Measurements from ENCODE around the gene OPHN1. TPM values are rescaled to one million over a fixed set of nuclear protein-coding genes. Genes with fewer than 3 reads are reported as not detected.

Gene OPHN1
- total RNA-seq, 4 donors from 2014 or later, result 4.9 to 20.1 (median 8.1) TPM

DNA sequence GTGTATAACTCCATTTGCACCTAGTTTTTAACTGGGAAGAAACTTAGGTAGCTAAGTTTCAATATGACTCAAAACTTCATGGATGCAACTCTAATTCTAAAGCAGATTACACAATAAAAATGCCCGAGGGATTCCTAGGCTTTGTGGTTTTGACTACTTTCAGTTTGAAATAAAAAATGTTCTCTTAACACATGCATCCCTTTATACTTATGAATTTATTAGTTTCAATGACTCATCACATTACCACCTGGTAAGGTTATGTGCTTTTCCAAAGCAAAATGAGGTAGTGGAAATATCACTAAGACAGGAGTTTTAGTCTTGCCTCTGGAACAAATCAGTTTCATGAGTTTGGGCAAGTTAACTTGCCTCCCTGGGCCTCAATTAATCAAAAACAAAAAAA is 125.5 kb downstream of the OPHN1 start:
- intact Hi-C loops (cut with DNase I; ENCODE audit: low total_unique reads), result no loop called here
- WGBS, 2 donors, result 12 to 46% methylated on average over 1 of the region's 1 CpG
- TF ChIP-seq, protein P1, sequence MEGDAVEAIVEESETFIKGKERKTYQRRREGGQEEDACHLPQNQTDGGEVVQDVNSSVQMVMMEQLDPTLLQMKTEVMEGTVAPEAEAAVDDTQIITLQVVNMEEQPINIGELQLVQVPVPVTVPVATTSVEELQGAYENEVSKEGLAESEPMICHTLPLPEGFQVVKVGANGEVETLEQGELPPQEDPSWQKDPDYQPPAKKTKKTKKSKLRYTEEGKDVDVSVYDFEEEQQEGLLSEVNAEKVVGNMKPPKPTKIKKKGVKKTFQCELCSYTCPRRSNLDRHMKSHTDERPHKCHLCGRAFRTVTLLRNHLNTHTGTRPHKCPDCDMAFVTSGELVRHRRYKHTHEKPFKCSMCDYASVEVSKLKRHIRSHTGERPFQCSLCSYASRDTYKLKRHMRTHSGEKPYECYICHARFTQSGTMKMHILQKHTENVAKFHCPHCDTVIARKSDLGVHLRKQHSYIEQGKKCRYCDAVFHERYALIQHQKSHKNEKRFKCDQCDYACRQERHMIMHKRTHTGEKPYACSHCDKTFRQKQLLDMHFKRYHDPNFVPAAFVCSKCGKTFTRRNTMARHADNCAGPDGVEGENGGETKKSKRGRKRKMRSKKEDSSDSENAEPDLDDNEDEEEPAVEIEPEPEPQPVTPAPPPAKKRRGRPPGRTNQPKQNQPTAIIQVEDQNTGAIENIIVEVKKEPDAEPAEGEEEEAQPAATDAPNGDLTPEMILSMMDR (IDR thresholded peaks at IDR 0.05), result no peak
- TF ChIP-seq POLR2A (IDR thresholded peaks at IDR 0.05), result no peak
- no peak overlapping the region for H3K4me3 ChIP-seq (ENCODE audit: low read depth, poor library complexity, severe bottlenecking)
- DNase-seq (ENCODE audit: low spot score in 2 of 2), result no peak

DNA sequence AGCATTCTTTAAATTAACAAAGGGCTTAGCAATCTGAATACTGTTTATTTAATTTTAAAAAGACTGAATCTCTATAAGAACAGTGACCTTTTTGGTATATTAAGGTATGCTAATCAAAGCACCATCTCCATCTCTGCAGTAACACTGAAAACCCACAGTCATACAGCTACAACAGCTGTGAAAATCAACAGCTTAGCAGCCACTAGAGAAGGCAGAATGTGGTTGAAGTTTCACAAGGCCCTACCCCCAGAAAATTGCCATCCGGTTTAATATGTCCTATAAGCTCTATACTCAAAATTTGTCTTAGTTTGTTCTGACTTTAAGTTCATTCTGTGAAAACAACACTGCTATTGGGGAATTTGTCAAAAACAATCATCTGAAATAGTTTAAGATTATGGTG is 128.7 kb downstream of the OPHN1 start:
- H3K4me3 ChIP-seq (ENCODE audit: low read depth, poor library complexity, severe bottlenecking), result no peak overlapping the region
- WGBS, 2 donors, result 95 to 97% methylated on average over 1 of the region's 1 CpG
- no peak for DNase-seq (ENCODE audit: low spot score in 2 of 2)
- intact Hi-C loops (cut with DNase I; ENCODE audit: low total_unique reads), result no loop called here
- TF ChIP-seq POLR2A (IDR thresholded peaks at IDR 0.05), result no peak
- TF ChIP-seq, protein P1 (IDR thresholded peaks at IDR 0.05), result no peak

DNA sequence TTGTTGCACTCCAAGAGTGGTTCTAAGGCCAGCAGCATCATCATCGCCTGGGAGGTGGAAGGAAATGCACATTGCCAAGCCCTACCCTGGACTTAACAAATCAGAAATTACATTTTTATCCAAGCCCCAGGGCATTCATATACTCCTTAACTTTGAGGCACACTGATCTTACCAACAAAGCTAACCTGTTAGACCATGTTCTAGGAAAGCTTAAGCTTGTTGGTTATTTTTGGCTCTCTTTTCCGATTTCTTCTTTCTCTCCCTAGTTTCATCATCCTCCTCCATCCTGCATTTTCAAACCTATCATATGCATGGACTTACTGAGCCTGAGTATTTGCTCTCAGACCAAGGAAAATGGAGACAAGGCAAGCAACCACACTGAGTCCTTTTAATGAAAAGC is 133.4 kb downstream of the OPHN1 start:
- no peak for TF ChIP-seq POLR2A (IDR thresholded peaks at IDR 0.05)
- TF ChIP-seq, protein P1 (IDR thresholded peaks at IDR 0.05), result no peak

DNA sequence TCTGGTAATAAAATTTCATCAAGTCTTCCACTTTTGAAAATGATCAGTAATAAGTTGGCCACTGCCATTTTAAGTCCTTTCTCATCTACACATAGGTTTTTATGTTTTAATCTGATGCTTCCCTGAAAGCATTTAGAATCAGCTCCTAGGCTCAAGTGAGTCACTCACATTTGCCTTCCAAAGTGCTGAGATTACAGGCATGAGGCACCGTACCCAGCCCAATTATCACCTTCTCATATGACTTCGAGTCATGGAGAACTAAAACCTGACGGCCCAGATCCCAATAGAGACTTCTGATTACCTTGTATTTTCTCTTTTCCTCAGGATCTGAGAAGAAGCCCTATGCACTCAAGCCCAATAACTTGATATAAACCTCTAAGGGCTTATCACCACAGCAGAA is 140.8 kb downstream of the OPHN1 start:
- intact Hi-C loops (cut with DNase I; ENCODE audit: low total_unique reads), result no loop called here
- no peak for DNase-seq (ENCODE audit: low spot score in 2 of 2)
- TF ChIP-seq, protein P1 (IDR thresholded peaks at IDR 0.05), result no peak
- TF ChIP-seq POLR2A (IDR thresholded peaks at IDR 0.05), result no peak
- no peak overlapping the region for H3K4me3 ChIP-seq (ENCODE audit: low read depth, poor library complexity, severe bottlenecking)
- 49 to 55% methylated on average over 3 of the region's 3 CpGs for WGBS, 2 donors

More for the DNA sequence above, 133.4 kb downstream of the OPHN1 start:
- no peak for DNase-seq (ENCODE audit: low spot score in 2 of 2)
- 45% methylated on average over 2 of the region's 2 CpGs for WGBS, 2 donors
- intact Hi-C loops (cut with DNase I; ENCODE audit: low total_unique reads), result no loop called here
- H3K4me3 ChIP-seq (ENCODE audit: low read depth, poor library complexity, severe bottlenecking), result no peak overlapping the region

DNA sequence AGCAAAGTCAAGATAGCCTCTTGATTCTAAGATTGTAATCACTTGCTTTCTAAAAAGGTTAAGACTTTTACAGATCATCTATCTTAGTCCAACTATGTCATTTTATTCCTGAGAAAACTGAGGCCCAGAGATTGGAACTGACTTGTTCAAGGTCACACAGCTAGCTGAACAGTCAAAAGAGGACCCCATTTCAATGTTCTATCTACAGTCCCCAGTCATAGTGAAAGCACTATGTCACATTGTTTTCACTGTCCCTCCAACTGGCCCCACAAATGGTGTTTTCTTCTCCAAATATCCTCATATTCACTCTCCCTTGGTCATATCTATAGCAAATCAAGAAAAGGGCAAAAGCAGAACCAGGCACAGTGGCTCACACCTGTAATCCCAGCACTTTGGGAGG is 145.2 kb downstream of the OPHN1 start:
- DNase-seq (ENCODE audit: low spot score in 2 of 2), result no peak
- H3K4me3 ChIP-seq (ENCODE audit: low read depth, poor library complexity, severe bottlenecking), result no peak overlapping the region
- intact Hi-C loops (cut with DNase I; ENCODE audit: low total_unique reads), result no loop called here
- TF ChIP-seq POLR2A (IDR thresholded peaks at IDR 0.05), result no peak
- TF ChIP-seq, protein P1 (IDR thresholded peaks at IDR 0.05), result no peak

DNA sequence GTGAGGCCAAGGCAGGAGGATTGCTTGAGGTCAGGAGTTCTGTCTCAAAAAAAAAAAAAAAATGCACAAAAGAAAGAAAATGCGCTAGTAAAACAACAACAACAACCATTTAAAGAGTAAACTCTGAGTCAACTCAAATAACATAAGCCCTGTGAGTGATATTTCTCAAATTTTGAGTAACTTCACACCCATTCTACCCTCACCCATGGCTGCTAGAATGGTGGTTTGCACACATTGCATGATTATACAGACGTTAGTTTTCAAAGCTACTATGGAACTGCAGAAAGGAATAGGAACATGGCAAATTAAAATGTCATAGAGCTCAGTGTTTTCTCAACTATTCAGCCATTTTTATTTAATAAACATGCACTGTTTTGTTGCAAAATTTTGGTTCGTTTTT is 145.9 kb downstream of the OPHN1 start:
- WGBS, 2 donors, result 61 to 94% methylated on average over 3 of the region's 3 CpGs
- no peak for DNase-seq (ENCODE audit: low spot score in 2 of 2)
- intact Hi-C loops (cut with DNase I; ENCODE audit: low total_unique reads), result no loop called here
- H3K4me3 ChIP-seq (ENCODE audit: low read depth, poor library complexity, severe bottlenecking), result no peak overlapping the region
- TF ChIP-seq, protein P1 (IDR thresholded peaks at IDR 0.05), result no peak
- TF ChIP-seq POLR2A (IDR thresholded peaks at IDR 0.05), result no peak

Data from lower leg skin (tissue), 4 donors.